Measurements from ENCODE around the gene ZBTB5.
"Not testable (repeated sequence)": the region's sequence is repeated elsewhere in the genome, so short reads cannot be mapped to it uniquely, and the experiment has no call there.

ZBTB5 gene

DNA sequence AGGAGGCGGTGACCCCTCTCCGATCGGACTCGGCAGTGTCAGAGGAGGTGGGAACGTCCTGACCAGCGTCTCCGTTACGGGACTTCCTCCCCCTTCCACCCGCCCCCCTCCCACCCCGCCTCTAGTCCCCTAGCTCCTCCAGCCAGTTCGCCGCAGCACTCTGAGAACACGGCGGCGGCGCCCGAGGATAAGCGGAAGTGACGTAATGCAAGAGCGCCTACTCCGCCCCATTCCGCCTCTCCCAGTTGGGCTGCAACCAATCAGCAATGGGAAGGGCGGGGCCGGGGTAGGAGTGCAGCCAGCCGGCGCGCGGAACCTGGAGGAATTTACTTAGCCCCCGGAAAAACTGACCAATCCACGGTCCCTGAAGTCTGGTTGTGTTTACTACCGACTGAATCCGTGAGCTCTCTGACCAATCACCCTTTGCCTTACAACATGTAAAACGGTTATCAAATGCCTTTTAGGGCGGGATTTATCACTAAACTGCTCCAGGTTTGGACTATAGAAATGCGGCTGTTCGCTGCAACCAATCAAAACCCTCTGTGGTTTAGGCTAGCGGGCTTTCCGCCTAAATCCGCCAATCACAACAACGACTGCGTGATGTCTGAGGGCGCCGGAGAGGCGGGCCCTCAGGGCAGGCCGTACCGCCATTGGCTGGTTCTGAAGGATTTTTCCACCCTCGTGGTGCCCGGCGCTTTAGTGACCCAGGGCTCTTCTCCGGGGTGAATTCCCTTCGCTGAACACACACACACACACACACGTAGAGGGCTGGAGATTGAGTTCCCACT lies at the start of gene ZBTB5:
ZBTB5 (minus strand) TSS at position 202 of the 788 bp plus-strand sequence. CDS start 22,899 bp downstream, outside the sequence.
- TF ChIP-seq EZH2phosphoT487 (IDR thresholded peaks at IDR 0.05; ENCODE audit: borderline replicate concordance) (no peak), CTCF (conservative IDR thresholded peaks at IDR 0.05; ENCODE audit: low read length) (no peak)
- H3K9me3 ChIP-seq (ENCODE audit: insufficient read depth, low read depth, low read length), result no peaks in the 10 kb centered on the region
- peak within 1 kb of the TSS; percentile 92 for H2AFZ ChIP-seq (ENCODE audit: low read length)

GRCh38 chr9:37514999-37515398 lies 49.7 kb upstream of the ZBTB5 start:
- TF ChIP-seq CTCF (conservative IDR thresholded peaks at IDR 0.05; ENCODE audit: low read length), result no peak
- TF ChIP-seq EZH2phosphoT487 (IDR thresholded peaks at IDR 0.05; ENCODE audit: borderline replicate concordance), result no peak
- Histone ChIP-seq H3K4me3 (ENCODE audit: low read length, poor library complexity, severe bottlenecking) (no peak overlapping the region), H3K9me3 (ENCODE audit: insufficient read depth, low read depth, low read length) (no peaks in the 10 kb centered on the region), H3K79me2 (ENCODE audit: insufficient read depth, low read length) (no peaks in the 10 kb centered on the region), H3K4me1 (ENCODE audit: insufficient read depth, low read length, poor library complexity, severe bottlenecking) (no peaks in the 10 kb centered on the region), H4K20me1 (ENCODE audit: insufficient read depth, low read length, poor library complexity, severe bottlenecking) (no peaks in the 10 kb centered on the region), H3K9ac (ENCODE audit: low read depth, low read length, poor library complexity, severe bottlenecking) (no peak overlapping the region), H3K36me3 (ENCODE audit: insufficient read depth, low read length) (peaks cover 4% of the 10 kb centered on the region; the same call in 1 of the 2 replicates), H2AFZ (ENCODE audit: low read length) (no peak overlapping the region), H3F3A (ENCODE audit: low read depth) (no peaks in the 10 kb centered on the region), H3K4me2 (ENCODE audit: low read depth, low read length, poor library complexity, severe bottlenecking) (no peak overlapping the region), H3K27me3 (ENCODE audit: insufficient read depth, low read length, poor library complexity, severe bottlenecking) (no peaks in the 10 kb centered on the region), H3K9me2 (replicated peaks; ENCODE audit: low read depth, low read length) (no peaks in the 10 kb centered on the region)

More for the DNA sequence above, at the start of gene ZBTB5:
- Histone ChIP-seq H3K27me3 (ENCODE audit: insufficient read depth, low read length, poor library complexity, severe bottlenecking) (no peaks in the 10 kb centered on the region), H3F3A (ENCODE audit: low read depth) (no peaks in the 10 kb centered on the region), H4K20me1 (ENCODE audit: insufficient read depth, low read length, poor library complexity, severe bottlenecking) (peaks cover 38% of the 10 kb centered on the region), H3K9me2 (replicated peaks; ENCODE audit: low read depth, low read length) (no peaks in the 10 kb centered on the region), H3K4me1 (ENCODE audit: insufficient read depth, low read length, poor library complexity, severe bottlenecking) (peaks cover 42% of the 10 kb centered on the region), H3K79me2 (ENCODE audit: insufficient read depth, low read length) (peaks cover 43% of the 10 kb centered on the region), H3K4me2 (ENCODE audit: low read depth, low read length, poor library complexity, severe bottlenecking) (peak within 1 kb of the TSS; percentile 93), H3K4me3 (ENCODE audit: low read length, poor library complexity, severe bottlenecking) (peak within 1 kb of the TSS; percentile 81), H3K9ac (ENCODE audit: low read depth, low read length, poor library complexity, severe bottlenecking) (peak within 1 kb of the TSS; percentile 96), H3K36me3 (ENCODE audit: insufficient read depth, low read length) (no peaks in the 10 kb centered on the region)

- not testable (repeated sequence) for H3K9me2 ChIP-seq (replicated peaks; ENCODE audit: low read depth, low read length); H3K9ac ChIP-seq (ENCODE audit: low read depth, low read length, poor library complexity, severe bottlenecking); H3K9me3 ChIP-seq (ENCODE audit: insufficient read depth, low read depth, low read length); H3F3A ChIP-seq (ENCODE audit: low read depth); H3K36me3 ChIP-seq (ENCODE audit: insufficient read depth, low read length); H3K4me1 ChIP-seq (ENCODE audit: insufficient read depth, low read length, poor library complexity, severe bottlenecking); H3K79me2 ChIP-seq (ENCODE audit: insufficient read depth, low read length); H2AFZ ChIP-seq (ENCODE audit: low read length); H4K20me1 ChIP-seq (ENCODE audit: insufficient read depth, low read length, poor library complexity, severe bottlenecking); H3K27me3 ChIP-seq (ENCODE audit: insufficient read depth, low read length, poor library complexity, severe bottlenecking); H3K4me3 ChIP-seq (ENCODE audit: low read length, poor library complexity, severe bottlenecking); H3K4me2 ChIP-seq (ENCODE audit: low read depth, low read length, poor library complexity, severe bottlenecking)
These were observed 49.2 kb upstream of the ZBTB5 start for GRCh38 chr9:37514415-37514814.

DNA sequence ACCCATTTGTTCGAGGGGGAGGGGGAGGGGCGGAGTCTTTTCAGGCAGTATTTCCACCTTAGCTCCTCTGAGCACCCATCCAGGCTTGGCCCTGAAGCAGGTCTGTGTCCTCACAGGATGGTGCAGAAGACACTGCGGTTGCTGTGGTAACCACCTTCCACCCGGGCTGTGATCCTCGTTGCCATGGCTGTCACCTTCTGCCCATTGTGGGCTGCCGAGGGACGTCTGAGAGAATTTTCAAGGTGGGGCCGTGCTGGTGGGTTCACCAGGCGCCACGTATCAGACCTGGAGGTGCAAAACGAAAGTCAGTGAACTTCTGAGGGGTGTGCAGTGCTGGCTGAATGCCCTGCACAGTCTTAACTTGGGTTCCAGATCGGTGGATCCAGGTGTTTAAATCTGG lies 47.2 kb upstream of the ZBTB5 start:
- Histone ChIP-seq H2AFZ (ENCODE audit: low read length) (no peak overlapping the region), H3K9ac (ENCODE audit: low read depth, low read length, poor library complexity, severe bottlenecking) (no peak overlapping the region), H3K79me2 (ENCODE audit: insufficient read depth, low read length) (no peaks in the 10 kb centered on the region), H3K4me3 (ENCODE audit: low read length, poor library complexity, severe bottlenecking) (no peak overlapping the region), H3F3A (ENCODE audit: low read depth) (no peaks in the 10 kb centered on the region), H3K36me3 (ENCODE audit: insufficient read depth, low read length) (no peaks in the 10 kb centered on the region; the same call in 1 of the 2 replicates), H3K9me2 (replicated peaks; ENCODE audit: low read depth, low read length) (no peaks in the 10 kb centered on the region), H4K20me1 (ENCODE audit: insufficient read depth, low read length, poor library complexity, severe bottlenecking) (no peaks in the 10 kb centered on the region), H3K27me3 (ENCODE audit: insufficient read depth, low read length, poor library complexity, severe bottlenecking) (no peaks in the 10 kb centered on the region), H3K4me1 (ENCODE audit: insufficient read depth, low read length, poor library complexity, severe bottlenecking) (no peaks in the 10 kb centered on the region), H3K4me2 (ENCODE audit: low read depth, low read length, poor library complexity, severe bottlenecking) (no peak overlapping the region), H3K9me3 (ENCODE audit: insufficient read depth, low read depth, low read length) (no peaks in the 10 kb centered on the region)
- TF ChIP-seq EZH2phosphoT487 (IDR thresholded peaks at IDR 0.05; ENCODE audit: borderline replicate concordance), result no peak
- no peak for TF ChIP-seq CTCF (conservative IDR thresholded peaks at IDR 0.05; ENCODE audit: low read length)
